GM12801 (cell line): ENCODE data around the gene SLC9A7.

Source experiments
- TF ChIP-seq, protein P1 (sequence below): IDR thresholded peaks from one replicate; pipeline ENCODE4 v1.5.1; 2011; ENCODE audit warnings: control low read depth; ENCODE audit not compliant: insufficient read length; ENCODE audit errors: extremely low read depth

The SLC9A7 gene

DNA sequence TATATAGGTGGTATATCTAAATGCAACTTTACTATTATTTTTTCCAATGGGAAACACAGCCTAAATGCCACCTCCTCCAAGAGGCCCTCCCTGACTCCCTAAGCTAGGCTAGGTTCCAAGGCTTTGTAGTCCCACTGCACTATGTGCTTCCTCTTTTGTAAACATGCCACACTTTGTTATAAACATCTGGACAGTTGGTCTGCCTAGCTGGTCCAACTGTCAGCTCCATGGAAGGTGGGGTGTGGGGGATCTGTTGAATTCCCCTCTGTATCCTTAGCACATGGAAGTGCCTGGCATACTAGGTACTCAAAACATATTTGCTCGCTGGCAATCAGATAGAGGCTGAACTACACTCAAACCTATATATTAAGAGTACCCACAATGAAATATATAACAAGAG, 63.4 kb downstream of the SLC9A7 start:
- TF ChIP-seq, protein P1, sequence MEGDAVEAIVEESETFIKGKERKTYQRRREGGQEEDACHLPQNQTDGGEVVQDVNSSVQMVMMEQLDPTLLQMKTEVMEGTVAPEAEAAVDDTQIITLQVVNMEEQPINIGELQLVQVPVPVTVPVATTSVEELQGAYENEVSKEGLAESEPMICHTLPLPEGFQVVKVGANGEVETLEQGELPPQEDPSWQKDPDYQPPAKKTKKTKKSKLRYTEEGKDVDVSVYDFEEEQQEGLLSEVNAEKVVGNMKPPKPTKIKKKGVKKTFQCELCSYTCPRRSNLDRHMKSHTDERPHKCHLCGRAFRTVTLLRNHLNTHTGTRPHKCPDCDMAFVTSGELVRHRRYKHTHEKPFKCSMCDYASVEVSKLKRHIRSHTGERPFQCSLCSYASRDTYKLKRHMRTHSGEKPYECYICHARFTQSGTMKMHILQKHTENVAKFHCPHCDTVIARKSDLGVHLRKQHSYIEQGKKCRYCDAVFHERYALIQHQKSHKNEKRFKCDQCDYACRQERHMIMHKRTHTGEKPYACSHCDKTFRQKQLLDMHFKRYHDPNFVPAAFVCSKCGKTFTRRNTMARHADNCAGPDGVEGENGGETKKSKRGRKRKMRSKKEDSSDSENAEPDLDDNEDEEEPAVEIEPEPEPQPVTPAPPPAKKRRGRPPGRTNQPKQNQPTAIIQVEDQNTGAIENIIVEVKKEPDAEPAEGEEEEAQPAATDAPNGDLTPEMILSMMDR = no peak

- TF ChIP-seq, protein P1 = no peak
Observed at GRCh38 chrX:46694549-46694948, 64.4 kb downstream of the SLC9A7 start.

DNA sequence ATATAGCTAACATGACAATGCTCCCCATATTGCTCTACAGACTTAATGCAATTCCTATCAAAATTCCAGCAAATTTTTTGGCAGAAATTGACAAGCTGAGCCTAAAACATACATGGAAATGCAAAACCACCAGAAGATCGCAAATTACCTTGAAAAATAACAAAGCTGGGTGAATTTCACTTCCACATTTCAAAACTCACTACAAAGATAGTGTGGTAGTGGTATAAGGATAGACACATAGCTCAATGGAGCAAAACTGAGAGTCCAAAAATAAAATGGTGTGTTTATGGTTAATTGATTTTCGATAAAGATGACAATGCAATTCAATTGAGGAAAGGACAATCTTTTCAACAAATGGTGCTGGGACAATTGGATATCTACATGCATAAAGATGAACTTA, 65.8 kb downstream of the SLC9A7 start:
- TF ChIP-seq, protein P1 = no peak

GRCh38 chrX:46690818-46691217, 68.1 kb downstream of the SLC9A7 start:
- TF ChIP-seq, protein P1 = no peak

DNA sequence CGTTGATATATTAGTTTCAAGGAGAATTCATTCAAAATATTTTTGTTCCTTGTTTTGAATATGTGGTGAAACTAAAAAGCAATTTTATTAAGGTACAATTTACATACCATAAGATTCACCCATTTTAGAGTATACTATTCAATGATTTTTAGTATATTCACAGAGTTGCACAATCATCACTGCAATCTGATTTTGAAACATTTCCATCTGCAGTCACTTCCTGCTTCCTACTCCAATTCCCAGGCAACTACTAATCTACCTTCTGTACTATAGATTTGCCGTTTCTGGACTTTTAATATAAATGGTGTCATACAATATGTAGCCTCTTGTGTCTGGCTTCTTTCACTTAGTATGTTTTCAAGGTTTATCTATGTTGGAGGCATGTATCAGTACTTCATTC, 71.3 kb downstream of the SLC9A7 start:
- TF ChIP-seq, protein P1 = no peak

DNA sequence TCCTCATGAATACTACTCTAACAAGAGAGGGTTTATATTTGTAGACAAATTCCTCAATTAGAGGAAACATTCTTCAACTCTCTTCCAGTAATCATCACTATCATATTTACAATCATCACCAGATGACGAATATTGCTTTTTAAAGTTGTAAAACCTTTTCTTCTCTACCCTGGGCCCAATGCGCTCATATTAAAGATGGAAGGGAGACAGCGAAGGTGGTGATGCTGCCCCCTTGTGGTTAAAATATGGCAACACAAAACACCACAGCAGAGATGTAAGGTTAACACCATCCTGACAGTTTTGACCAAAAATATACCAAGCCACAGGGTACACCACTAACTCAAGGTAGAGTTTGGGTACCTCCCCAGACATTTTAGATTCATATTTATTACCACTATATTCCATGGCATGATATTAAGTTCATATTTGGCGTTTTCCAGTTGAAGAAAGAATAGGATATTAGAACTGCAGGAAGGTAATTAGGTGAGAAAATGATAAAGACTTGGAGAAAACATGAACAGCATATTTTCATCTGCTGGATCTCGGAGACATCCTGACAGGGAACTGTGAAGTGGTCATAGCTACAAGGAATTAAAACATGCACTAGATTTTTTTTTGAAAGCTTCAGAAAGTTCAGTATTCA, 72.8 kb downstream of the SLC9A7 start:
- TF ChIP-seq, protein P1 = no peak

DNA sequence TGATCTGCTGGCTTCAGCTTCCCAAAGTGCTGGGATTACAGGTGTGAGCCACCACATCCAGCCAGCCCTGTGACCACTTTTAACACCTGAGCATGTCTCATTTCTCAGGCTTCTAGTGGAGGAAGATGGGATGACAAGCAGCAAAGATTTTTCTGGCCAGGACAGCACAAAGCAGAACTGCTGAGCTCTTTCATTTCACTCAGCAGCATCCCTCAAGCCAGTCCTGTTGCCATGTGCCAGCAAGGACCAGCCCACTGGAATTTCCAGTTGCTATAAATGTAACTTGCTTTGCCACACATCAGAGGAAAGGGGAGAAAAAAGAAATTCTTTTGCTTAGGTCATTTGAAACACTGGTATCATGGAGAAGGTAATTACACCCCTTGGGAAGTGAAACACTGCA, 75.9 kb downstream of the SLC9A7 start:
- TF ChIP-seq, protein P1 = no peak
